PFSK-1 (cell line): ENCODE data around the gene ZER1.

Experiments
- TAF1 ChIP-seq: IDR thresholded peaks from 2 replicates; pipeline ENCODE4 v1.6.1; 2012; ENCODE audit warnings: low read length, control low read depth, borderline replicate concordance; ENCODE audit not compliant: insufficient read depth
- TF ChIP-seq, protein P1 (sequence below), 2 experiments: IDR thresholded peaks; 2 replicates each; pipeline versions ENCODE4 v1.6.1 to v1.8.0; 2011 to 2012; ENCODE audit warnings: low read depth in 2 of 2, low read length in 2 of 2, control low read depth in 1 of 2, inconsistent platforms in 1 of 2, mild to moderate bottlenecking in 1 of 2, moderate library complexity in 1 of 2; ENCODE audit not compliant: insufficient read depth in 1 of 2

DNA sequence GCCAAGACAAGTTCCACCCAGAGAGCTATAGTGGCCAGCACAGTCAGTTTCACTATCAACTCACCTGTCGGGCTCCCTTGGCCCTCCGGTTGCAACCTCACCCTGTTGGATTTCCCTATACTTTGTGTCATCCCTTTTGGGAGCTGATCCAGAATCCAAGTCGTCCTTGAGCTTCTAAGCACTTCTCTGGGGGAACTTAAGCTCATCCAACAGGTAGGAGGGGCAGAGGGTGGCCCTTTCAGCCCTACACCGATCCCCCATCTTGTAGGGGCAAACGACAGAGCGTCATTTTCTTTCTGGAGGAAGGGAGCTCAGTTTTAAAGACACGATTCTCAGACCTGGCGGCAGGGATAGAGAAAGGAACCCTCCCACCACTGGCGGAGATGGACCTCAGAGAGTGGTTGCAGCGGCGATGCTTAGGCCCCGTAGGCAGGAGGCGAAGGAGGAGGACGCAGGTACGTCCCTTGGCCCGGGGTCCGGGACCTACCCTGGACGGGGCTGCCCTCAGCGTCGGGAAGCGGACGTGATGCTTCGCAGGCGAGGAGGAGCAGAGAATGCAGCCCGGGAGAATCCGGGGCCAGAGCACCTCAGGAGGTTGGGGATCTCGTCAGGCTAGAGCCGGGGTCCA lies 519 bp downstream of the ZER1 start:
- TF ChIP-seq TAF1 = no peak
- TF ChIP-seq, protein P1, sequence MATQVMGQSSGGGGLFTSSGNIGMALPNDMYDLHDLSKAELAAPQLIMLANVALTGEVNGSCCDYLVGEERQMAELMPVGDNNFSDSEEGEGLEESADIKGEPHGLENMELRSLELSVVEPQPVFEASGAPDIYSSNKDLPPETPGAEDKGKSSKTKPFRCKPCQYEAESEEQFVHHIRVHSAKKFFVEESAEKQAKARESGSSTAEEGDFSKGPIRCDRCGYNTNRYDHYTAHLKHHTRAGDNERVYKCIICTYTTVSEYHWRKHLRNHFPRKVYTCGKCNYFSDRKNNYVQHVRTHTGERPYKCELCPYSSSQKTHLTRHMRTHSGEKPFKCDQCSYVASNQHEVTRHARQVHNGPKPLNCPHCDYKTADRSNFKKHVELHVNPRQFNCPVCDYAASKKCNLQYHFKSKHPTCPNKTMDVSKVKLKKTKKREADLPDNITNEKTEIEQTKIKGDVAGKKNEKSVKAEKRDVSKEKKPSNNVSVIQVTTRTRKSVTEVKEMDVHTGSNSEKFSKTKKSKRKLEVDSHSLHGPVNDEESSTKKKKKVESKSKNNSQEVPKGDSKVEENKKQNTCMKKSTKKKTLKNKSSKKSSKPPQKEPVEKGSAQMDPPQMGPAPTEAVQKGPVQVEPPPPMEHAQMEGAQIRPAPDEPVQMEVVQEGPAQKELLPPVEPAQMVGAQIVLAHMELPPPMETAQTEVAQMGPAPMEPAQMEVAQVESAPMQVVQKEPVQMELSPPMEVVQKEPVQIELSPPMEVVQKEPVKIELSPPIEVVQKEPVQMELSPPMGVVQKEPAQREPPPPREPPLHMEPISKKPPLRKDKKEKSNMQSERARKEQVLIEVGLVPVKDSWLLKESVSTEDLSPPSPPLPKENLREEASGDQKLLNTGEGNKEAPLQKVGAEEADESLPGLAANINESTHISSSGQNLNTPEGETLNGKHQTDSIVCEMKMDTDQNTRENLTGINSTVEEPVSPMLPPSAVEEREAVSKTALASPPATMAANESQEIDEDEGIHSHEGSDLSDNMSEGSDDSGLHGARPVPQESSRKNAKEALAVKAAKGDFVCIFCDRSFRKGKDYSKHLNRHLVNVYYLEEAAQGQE (IDR thresholded peaks at IDR 0.05; ENCODE audit: insufficient read depth in 1 of 2, low read depth in 2 of 2, low read length in 2 of 2) = no peak
